GM19025 (cell line): ENCODE results near the gene RPL36A.

ENCODE experiments used
- ATAC-seq: cut with Tn5 transposase; IDR thresholded peaks from one replicate; pipeline ENCODE4 v1.9.1; 2021; ENCODE audit warnings: mild to moderate bottlenecking, low read depth, moderate library complexity; ENCODE audit not compliant: unreplicated experiment

RPL36A gene

DNA sequence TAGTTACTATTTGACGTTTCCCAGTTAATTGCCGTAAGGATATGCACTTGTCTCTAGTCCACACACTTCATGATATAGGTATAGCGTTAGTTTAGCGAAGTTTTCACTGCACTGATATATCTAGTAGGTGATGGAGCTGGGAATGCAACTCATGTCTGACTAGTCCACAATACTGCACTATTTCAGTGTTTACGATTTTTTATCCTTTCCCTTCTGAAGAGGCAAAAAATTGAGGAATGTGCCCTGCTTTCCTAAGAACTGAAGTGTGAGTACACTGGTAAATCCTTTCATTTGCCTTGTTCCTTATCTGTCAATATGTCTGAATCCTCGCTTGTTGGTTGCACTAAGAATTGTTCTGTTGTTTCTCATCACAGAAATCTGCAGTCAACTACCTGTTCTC lies 1.0 kb downstream of the RPL36A start:
- no peak for ATAC-seq

DNA sequence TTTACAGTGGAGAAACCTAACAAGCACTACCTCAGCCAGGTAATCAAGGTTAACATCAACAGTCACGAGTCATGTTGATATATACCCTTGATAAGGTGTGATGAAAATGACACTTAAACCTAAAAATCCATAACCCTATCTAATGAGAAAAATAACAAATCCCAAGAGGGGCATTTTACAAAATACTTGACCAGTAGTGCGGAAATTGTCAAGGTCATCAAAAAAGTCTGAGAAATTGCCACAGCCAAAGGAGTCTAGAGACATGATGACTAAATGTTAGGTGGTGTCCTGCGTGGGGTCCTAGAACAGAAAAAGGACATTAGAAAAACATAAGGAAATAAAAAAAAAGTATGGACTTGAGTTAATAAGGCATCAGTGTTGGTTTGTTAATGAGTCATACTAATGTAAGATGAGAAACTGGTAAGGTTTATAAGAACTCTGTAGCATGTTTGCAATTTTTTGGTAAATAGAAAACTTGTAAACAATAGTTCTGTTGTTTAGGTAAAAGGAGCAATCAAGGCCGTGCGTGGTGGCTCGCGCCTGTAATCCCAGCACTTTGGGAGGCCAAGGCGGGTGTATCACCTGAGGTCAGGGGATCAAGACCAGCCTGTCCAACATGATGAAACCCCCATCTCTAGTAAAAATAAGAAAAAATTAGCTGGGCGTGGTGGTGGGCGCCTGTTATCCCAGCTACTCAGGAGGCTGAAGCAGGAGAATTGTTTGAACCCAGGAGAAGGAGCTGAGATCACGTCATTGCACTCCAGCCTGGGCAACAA lies 2.9 kb downstream of the RPL36A start:
- no peak for ATAC-seq

DNA sequence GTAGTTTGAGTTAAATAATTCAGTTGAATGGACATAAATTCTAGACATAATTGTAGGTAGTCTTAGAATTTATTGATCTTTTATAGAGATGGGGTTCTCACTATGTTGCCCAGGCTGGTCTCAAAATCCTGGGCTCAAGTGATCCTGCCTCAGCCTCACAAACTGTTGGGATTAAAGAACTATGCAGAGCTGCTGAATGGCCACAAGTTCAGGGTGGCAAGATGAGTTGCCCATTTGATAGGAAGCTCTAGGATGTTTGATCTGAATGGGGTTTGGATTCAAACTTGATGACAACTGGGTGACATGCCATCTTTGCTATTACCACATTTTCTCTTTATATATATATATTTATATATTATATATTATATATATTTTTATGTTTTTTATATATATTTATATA lies 3.6 kb downstream of the RPL36A start:
- no peak for ATAC-seq

DNA sequence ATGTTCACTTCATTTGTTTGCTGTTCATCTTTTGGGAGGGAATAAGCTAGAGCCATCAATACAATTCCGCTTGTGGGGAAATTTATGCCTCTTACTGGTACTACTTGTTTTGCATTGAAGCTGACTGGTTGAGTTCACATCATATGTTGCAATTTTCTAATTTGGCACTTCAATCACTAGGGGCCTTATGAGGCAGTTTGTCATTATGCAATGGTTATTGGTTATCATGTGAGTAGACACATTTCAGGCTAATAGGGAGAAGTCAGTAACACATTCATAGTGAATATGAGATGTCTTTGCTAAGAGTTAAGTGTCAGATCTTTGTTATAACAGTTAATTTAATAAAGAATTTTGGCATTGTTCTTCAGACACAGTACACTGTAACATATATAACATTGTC lies 5.0 kb downstream of the RPL36A start:
- no peak for ATAC-seq

DNA sequence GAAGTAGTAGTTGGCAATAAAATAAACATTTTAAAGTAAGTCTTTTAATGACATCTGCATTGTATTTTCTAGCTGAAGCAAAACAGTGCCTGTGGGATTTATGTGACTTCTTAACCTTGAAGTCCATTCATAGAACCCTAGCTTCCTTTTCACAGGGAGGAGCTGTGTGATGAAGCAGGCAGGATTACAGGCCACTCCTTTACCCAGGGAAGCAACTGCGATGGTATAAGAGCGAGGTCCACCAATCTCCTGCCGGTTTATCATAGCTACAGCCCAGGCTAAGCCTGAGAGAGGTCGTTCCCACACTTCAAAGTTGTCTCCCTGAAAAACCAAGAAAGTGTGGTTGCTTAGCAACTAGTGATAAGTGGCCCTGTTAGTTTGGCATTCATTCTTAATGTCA lies 7.0 kb downstream of the RPL36A start:
- no peak for ATAC-seq

DNA sequence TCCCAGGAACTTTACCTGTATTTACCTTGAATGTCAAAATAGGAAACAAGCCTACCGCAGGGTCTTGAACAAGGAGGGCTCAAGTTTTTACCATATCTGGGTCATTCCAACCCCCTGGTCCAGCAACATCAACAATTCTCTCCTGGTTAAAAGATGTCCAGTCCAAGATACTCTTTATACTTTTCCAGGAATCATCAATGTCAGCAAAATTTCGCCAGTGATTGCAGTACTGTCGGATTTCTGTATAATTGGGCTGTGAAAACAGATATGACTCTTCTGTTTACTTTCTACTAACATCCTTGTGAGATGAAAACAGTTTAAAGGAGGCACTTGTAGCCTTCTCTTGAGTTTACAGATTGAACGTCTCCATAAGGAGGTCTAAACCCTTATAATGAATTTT lies 7.9 kb downstream of the RPL36A start:
- no peak for ATAC-seq

DNA sequence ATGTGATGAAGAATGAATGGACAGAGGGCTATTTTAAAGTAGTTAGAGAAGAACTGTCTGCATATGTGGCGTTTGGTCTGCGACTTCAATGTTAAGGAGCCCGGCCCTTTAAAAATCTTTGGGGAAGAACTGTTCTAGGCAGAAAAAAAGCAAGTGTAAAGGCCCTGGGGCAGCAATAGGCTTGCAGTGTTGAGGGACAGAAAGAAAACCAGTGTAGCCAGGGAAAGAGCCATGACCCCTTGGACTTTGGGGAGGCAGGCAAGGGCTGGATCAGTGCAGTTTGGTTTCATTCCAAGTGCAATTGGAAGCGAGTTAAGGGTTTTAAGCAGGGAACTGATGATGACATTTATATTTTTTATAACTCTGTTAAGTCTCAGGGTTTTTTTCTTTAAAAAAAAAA lies 9.0 kb downstream of the RPL36A start:
- no peak for ATAC-seq

DNA sequence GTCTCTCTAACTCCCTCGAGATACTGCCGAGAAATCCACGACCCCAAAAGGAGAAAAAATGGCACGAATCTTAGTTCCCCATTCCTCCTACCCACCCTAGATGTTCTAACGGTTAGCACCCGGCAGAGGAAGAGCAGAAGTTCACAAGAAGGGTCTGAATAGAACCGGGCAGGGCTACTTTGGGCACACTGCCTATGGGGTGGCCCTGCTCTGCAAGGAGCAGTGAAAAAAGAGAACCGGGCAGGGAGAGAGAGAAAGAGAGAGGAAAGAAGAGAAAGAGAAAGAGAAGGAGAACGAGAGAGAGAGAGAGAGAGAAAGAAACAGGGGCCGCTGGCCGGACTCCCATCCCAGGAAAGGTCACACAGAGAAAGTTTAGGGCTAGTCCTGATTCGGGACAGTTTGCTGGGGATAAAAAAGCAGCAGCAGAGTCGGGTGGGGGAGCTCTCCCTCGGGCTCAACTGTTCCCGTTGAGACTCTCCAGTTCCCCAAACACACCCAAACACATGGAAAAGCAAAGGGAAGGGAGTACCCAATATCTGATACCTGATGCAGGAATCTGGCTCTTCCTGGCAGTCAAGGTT lies 16.4 kb downstream of the RPL36A start:
- ATAC-seq: no peak

DNA sequence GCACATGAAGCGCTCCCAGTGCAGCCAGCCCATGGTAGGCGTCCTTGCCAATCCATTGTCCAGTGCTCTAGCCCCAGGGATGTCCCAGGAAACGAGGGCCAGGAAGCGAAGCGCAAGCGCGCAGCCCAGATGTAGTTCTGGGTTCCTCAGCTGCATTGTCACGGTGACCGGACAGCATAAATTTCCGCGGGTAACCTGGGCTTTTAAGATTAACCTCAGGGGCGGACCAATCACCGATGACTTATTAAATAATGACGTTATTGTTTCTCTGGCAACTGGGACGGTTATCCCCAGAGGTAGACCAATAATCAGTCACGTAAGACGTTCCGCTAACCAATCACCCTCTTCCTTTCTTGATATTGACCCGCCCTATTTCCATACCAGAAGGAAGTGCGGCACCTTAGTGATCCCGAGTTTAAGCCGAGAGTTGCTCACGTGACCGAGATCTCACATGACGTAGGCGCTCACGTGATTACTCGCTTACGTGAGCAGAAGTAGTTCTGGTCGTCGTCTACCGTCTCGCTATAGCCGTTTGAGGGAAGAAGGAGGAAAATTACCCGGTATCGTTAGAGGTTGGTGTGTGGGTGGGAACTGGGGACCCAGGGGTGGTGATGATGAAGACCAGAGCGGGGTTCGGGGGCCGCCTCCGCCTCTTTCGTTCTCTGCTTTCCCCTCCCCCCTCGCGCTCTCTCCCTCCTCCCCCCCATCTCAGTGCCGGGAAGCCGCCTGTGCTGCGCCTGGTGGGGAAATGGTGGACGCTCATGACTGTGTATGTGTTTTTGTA lies 17.1 kb downstream of the RPL36A start, which contains the start of the genes GLA and HNRNPH2:
Gene GLA (minus strand): TSS at position 178 of the 784 bp plus-strand sequence. CDS start 22 bp downstream, at position 156.
Gene HNRNPH2 (plus strand): TSS at position 475 of the 784 bp plus-strand sequence. CDS start 3,767 bp downstream, outside the sequence.
- ATAC-seq: peak; percentile 93

DNA sequence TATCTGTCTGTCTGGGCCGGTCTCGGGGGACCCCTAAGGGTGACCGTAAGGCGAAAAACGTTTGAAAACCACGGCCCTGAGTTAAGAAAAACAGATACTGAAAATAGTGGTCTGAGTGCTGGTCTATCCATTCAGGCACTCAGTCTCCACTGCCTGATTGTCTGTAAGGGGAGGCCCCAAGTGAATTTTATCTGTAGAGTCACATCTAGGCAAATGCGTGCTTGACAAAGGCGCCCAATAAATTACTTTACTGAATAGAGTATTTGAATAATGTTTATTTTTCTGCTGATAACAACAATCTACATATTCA lies 17.7 kb downstream of the RPL36A start:
- peak; percentile 25 for ATAC-seq

DNA sequence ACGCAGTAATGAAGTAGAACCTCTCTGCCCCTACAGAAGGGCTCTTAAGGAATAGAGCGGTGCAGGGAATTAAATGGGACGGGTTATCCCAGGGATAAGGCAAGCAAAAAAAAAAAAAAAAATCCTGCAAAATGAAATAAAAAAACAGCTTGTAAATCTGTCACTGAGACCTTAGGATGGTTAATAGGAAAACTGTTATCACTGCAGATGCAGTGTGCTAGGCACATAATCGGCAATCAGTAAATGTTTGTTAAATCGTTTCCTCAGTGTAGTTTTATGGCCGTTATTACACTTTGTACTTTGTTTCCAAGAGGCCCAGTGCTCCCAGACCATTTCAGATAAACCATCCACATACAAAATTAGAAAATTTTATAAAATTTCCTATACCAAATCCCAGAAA lies 18.2 kb downstream of the RPL36A start:
- ATAC-seq: no peak

DNA sequence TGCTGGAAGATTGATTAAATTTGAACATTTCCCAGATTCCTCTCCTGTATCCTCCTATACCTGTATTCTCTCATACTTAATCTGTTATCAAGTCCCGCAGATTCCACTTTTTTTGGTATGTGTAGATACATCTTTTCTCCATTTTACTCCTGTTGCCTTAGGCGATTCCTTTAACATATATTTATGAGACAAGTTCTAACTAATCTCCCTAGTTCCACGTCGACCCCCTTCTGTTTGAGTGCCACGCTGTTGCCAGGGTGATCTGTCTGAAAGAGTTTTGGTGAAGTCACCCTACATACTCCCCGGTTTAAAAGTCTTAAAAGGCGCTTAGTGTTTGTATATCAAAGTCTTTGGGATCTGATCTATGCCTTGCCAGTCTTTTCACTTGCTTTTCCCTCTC lies 19.6 kb downstream of the RPL36A start:
- no peak for ATAC-seq

DNA sequence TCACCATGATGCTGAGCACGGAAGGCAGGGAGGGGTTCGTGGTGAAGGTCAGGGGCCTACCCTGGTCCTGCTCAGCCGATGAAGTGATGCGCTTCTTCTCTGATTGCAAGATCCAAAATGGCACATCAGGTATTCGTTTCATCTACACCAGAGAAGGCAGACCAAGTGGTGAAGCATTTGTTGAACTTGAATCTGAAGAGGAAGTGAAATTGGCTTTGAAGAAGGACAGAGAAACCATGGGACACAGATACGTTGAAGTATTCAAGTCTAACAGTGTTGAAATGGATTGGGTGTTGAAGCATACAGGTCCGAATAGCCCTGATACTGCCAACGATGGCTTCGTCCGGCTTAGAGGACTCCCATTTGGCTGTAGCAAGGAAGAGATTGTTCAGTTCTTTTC lies 21.2 kb downstream of the RPL36A start:
- no peak for ATAC-seq

DNA sequence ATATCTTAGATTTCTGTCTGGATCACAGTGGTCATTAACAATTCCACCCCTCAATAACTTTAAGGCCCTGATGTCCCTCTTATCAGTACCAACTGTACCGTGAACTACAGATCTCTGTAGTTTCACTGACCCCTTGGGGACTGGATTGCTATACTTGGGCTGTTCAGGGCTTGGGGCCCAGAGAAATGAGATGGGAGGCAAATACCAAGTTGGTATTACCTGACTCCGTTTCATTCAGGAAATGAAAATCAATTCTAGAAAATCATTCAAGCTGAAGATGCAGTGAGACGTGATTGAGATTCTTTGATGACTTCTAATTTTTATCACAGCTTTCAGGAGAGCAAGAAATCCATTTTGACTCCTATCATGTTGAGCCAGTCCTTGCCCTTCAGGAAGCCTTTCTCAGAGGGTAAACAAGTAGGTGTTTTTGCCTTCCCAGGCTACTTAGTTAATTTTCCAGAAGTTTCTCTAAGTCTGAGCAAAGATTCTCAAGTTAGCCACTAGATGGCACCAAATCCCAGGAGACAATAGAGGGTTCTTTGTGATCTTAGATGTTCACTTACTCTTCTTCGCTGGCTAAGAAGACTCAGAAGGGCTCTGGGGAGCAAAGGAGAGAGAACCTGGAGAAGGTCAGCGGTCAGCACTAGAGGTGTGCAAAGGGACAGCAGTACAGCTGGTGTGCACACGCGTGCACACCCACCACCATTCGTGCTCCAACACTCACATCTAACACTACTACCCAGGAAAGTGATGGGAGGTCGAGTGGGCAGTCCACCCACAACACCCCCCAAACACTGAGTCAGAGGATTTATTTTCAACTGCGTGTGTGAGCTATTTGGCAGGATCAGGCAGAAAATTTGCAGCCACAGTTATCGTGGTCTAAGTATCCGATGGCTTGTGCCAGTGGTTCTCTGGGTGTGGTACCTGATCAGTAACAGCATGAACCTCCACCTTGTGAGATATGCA lies 24.7 kb downstream of the RPL36A start:
- peak; percentile 45 for ATAC-seq

DNA sequence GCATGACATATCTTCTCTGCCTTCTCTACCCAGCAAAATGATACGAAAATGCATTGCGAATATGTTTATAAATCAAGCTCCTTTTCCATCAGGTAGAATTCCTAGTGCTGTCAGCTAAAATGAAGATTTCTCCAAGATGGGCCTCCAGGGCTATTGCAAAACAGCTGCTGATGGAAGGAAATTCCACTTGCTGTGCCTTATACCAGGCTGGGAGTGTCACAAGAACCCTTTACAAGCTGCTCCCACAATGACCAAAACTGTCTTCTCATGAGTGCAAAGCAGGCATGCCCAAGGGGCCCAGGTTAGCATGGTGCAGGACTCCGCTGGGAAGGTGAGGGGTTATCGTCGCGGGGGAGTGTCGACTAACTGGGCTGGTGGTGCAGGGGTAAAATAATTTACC lies 25.9 kb downstream of the RPL36A start:
- ATAC-seq: no peak

DNA sequence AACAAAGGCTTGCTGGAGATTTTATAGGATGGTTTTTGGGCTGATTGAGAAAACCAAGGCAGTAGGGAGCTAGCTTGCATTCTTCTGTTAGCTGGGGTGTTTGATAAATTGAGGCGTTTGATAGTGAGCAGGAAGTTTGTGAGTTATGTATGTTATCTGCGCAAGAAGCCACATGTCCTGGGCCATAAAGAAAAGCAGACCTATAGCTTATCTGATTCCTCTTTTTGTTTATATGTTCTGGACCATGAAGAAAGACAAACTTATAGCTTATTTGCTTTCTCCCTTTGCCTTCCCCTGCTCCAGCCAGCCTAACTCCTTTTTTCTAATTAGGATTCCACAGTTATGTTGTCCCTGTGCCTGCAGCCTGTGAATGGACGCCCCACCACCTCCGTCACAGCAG lies 26.4 kb downstream of the RPL36A start:
- no peak for ATAC-seq

DNA sequence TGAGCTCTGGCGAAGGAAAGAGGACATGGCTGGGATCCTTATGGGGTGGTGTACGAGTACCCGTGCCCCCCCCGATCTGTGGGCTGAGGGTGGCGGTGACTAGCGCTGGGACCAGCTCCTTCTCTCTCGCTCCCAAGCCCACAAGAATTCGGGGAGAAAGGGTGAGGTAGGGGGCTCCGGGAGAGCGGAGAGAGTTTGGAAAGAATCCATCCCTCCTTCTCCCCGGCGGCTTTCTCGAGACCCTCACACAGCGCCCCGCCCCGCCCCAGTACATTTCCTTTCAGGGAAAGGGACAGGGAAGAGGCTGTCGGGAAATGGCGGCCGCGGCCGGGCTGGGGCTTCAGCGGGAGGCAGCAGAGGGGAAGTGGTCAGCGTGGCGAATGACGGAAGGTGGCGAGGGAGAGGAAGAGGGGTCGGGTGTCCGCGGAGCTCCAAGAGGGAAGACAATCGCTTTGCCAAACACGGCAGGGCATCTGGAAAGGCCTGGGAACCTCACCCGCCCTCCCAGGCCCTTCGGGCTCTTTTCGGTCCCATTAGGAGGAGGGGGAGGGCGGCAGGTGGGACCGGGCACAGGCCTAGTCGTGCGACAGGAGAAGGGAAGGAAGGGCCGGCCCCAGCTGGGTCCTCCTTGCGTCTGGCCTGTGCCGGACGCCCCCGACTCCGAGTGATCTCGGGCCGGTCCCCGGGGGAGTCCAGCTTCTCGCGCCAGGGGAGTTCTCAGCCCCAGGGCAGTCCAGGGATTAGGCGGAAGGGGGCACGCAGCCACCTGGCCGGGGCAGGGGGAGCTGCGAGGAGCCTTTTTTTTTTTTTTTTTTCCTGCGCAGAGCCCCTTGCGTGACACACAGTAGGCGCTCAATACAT lies 27.4 kb downstream of the RPL36A start:
- ATAC-seq: no peak

DNA sequence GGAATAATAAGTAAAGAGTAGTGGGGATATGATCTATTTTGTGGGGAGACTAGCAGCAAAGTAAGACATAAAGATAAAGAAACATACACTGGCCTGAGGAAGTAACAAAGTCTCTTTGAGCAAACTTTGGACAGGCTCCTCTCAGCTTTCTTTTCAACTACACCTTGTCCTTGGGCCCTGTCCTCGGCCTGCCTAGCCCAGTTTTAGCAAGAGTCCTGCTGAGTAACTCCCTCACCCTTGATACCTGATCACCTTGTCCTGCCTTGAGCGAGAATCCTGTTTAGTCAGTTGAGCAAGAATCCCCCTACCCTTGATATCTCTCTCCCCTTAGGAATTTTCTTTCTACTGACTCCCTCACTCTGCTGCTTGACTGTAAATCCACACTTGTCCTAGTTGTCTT lies 28.7 kb downstream of the RPL36A start:
- ATAC-seq: no peak

DNA sequence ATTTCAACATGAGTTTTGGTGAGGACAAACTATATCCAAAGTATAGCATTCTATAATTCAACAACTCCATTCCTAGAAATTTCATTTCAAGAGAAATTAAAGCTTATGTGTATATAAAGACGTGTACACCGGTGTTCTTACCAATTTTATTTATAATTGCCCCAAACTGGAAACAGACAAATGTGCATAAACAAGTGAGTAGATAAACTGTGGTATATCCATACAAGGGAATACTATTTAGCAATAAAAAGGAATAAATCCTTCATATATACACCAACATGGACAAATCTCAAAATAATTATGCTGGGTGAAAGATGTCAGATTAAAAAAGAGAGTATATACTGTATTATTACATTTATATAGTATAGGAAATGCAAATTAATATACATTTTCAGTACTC lies 37.1 kb downstream of the RPL36A start:
- ATAC-seq: no peak

DNA sequence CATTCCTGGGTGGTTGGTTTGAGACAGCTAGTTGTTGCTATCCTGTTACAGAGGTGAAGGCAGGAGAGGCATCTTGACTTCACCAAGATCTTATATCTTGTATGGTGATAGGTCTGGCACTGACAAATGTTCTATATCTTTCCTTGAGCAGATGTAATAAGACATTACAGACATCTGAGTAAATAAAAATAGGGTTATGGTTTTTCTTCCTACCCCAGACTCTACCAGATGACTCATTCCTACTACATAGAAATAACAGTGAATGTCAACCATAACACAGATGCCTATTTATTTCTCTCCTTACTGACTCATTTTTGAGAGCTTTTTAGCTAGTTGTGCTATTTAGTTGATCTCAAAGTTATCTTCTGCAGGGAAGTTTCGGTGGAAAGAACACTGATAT lies 39.1 kb downstream of the RPL36A start:
- ATAC-seq: peak; percentile 28
